CD4-positive, alpha-beta T cell treated with Interferon gamma for 1 hour (primary cell): ENCODE data around the gene ACSS2.
A peak's percentile ranks its signal among the peaks of the same experiment; 100 is the strongest.

Experiments used
- DNase-seq: peaks from one replicate; pipeline ENCODE4 v3.0.0-alpha.2; 2020

The ACSS2 gene

DNA sequence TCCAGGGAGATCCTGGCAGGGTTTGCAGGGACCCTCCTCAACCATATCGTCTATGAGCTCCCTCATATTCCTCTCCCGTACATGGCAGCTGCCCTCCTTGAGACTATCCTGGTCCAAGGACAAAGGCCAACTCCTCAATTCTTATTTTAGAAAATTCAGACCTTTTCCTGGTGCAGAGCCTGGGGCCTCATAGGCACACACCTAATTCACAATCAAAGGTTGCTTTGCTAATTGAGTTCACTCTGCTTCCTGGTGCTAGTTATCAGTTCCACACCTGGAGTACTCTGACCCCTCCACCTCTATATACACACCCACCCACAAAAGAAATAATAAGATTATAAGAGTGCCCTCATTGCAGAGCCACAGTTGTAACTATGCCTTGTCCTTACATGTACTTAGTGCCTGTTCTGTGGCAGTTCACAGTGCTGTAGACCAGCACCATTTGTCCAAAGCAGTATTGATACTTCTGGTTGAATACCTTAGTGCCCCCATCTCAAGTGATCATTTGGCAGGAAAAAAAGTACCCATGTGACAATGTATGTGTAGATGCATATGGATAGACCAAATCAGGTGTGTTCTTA, 40.5 kb downstream of the ACSS2 start:
- DNase-seq: no peak

DNA sequence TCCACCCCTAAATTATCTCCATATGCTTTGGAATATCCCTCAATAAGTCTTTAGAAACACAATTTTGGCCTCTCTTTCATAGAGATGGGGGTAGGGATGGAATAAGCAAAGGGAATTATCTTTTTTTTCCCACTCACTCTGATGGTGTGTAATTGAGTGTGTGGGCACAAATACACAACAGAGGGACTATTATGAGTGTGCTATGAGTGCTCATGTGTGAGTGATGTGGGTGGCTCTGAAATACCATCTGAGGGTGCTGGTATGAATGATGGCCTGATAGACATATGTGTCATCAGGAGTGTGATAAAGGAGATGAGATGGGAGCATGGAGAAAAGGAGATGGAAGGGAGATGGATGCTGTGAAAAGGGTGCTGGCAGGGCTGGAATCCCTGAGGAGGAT, 43.6 kb downstream of the ACSS2 start:
- no peak for DNase-seq

DNA sequence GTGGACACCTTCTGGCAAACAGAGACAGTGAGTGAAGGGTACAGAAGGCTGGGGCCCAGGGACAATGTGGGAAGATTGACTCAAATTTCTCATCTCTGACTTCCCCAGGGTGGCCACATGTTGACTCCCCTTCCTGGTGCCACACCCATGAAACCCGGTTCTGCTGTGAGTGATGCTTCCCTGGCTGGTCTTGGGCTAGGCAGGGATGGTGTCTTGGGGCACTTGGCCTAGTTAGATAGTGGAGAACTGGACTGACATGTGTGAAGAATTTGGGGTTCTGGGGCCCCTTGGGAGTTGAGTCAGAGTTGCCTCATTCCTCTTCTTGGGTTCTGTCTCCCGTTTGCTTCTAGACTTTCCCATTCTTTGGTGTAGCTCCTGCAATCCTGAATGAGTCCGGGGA, 45.0 kb downstream of the ACSS2 start:
- DNase-seq: no peak

DNA sequence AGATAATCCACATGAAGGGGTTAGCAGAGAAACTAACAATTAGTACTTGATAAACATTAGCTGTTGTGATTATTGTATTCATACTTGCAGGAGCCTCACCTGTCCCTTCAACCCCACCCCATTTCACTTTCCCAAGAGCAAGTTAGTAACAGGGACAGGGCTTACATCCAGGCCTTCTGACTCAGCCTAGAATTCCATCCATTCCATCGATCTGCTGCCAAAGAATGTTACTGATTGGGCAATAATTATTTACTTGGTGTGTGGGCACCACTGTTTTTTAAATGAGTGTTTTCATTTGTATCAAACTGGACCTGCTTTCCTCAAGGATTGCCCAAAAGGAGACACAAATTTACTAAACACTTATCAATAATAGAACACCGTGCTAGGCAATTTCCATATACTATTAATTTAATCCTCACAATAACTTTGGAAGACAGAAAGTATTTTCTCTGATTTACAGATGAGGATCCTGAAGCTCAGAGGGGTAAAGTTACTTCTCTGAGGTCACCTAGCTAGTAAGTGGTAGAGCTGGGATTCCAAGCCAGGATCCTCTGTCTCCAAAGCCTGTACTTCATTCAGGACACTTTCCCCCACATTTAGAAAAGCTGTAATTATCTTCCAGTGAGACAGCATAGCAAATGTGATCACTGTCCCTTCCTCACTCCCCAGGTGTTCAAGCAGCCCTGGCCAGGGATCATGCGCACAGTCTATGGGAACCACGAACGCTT, 46.4 kb downstream of the ACSS2 start:
- no peak for DNase-seq

DNA sequence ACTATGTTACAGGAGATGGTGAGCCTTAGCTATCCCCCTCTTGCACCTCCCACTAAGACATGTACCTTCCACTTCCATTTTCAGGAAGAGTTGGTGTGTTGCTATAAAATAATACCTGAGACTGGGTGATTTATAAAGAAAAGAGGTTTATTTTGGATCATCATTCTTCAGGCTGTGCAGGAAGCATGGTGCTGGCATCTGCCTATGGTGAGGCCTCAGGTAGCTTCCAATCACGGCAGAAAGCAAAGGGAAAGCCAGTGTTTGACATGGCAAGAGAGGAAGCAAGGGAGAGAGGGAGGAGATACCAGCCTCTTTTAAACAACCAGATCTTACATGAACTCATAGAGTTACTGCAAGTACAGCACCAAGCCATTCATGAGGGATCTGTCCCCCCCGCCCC, 47.0 kb downstream of the ACSS2 start:
- DNase-seq: no peak

DNA sequence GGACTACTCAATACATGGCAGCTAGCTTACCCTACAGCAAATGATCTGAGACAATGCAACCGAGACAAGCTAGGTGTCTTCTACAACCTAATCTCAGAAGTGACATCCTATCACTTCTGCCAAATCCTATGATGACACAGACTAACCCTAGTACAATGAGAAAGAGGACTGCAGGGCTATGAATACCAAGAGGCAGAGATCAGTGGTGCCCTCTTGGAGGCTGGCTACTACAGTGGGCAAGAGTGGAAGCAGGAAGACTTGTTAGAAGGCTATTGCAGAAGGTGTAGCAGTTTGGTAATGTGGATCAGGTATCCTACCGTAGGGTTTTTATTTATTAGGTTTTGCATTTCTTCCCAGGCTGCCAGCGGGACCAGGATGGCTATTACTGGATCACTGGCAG, 48.9 kb downstream of the ACSS2 start:
- DNase-seq: no peak

DNA sequence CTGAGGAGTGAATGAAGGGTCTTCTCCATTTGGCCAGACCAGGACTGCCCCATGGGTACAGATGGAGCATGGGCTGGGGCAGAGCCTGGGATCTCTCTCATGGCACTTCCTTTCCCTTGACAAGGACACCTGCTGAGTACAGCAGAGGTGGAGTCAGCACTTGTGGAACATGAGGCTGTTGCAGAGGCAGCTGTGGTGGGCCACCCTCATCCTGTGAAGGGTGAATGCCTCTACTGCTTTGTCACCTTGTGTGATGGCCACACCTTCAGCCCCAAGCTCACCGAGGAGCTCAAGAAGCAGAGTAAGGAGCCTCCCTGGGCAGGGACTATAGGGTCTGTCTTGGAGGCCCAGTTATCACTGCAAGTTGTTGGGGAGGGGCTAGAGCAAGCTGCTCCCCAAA, 49.6 kb downstream of the ACSS2 start:
- DNase-seq: no peak

DNA sequence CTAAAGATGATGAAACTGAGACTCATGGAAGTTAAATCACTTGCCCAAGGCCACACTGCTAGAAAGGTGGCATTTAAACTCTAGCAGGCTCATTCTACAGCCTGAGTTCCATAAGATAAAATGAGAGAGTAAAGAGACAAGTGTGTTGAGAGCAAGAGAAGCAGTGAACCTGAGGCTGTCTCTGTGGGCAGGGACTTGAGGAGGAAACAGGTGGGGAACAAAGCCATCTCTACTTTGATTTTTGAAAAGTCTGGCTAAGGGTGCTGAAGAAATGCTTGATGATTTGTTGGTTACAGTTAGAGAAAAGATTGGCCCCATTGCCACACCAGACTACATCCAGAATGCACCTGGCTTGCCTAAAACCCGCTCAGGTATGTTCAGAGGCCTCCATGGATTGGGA, 50.2 kb downstream of the ACSS2 start:
- no peak for DNase-seq

DNA sequence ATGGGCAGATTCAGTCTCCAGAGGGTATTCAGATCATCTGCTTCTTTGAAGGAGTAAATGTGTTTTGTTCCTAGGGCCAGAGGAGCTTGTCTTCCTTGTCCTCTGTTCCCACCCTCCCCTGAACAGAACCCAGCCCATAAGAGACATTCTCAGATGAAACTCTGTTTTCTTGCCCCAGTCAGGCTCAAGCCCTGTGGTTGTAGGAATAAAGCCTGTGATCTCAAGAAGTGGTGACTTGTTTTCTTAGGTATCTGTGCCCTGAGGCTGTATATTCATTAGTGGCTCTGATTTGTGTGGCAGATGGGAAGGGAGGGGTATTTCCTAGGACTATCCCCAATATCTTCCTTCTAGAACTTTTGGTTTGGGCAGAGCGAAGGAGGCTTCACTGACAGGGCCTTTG, 51.3 kb downstream of the ACSS2 start:
- no peak for DNase-seq

DNA sequence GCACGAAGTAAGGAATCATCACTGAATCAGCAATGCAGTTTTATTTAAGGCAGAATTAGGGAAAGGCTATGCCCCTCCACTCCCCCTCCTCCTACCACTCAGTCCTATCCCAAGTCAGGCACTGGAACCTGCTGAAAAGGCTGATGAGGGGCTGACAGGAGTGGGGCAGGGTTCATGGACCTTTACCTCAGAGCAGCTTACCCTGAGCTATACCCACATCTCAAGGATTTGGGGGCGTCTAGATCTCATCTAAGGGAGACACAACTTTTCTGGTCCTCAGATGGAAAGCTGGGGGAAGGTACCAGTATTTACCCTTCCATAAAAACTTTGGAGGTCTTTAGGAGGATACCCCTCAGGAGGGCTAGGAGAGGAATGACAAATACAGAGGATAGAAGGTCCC, 52.0 kb downstream of the ACSS2 start:
- DNase-seq: no peak

DNA sequence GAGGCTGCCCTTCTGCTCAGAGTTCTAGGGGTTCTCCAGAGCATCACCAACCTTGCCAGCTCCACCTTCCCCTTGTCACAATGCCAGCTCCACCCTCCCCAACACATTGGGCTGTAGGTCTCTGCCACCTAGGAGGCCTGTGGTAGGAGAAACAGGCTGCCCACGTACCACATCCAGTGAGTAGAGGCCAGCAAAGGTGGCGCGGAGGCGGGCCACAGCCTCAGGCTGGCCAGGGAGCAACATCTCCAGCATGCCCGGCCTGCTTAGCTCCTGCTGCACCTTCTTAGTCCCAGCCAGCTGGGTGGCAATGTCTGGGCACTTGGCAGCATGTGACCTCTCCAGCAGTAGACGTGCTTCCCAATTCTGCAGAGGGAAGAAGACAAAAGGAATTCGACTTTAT, 55.4 kb downstream of the ACSS2 start:
- no peak for DNase-seq

DNA sequence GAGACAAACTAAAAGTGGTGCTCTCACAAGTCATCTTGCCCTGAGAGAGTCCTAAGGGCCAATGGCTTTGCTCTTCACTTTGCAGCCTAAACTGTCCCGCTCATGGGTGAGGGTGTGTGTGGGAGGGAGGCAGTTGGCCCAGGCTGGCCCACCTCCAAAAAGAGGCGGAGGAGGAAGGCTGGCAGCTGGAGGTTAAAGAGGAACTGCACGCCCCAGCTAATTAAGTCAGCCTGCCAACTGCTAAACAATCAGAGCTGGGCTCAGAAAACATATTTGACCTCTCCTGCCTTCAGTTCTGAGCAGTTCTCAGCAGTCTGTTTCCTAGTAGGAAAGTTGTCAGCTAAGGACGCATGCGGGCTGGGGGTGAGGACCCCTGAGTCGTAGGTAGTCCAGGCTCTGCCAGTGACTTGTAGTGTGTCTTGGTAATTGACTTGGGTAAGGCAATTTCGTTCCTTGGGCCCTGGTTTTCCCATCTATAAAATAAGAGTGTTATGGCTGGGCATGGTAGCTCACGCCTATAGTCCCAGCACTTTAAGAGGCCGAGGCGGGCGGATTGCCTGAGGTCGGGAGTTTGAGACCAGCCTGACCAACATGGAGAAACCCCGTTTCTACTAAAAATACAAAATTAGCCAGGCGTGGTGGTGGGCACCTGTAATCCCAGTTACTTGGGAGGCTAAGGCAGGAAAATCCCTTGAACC, 62.2 kb downstream of the ACSS2 start:
- DNase-seq: peak; percentile 16

DNA sequence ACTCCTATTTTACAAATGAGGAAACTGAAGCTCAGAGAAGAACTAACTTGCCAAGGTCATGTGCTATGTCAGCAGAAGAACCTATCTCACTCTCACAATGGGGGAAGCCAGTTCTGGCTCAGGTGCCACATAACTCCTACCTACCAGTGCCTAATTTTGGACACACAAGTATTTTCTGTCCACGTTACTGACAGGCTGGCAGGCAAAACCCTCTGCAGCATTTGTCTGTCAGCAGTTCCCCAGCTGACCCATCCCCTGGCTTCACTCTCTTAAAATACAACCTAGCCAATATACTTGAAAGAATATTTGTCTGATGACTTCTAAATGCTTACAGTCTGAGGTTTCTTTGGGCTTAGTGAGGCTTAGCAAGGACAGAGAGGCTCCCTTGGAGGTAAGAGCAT, 63.7 kb downstream of the ACSS2 start:
- DNase-seq: no peak

DNA sequence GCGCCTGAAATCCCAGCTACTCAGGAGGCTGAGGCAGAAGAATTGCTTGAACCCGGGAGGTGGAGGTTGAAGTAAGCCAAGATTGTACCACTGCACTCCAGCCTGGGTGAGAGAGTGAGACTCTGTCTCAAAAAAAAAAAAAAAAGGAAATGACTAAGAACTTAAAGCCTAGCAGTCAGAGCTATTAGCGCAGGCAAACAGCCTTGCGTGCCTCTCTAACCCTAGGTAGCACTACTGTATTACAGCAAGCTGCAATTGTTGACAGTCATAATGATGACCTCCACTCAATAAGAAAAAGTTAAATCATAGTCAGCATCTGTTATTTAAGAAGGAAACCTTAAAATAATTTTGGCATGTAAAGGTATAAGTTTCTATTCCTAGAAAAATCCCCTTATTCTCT, 64.8 kb downstream of the ACSS2 start:
- DNase-seq: no peak

DNA sequence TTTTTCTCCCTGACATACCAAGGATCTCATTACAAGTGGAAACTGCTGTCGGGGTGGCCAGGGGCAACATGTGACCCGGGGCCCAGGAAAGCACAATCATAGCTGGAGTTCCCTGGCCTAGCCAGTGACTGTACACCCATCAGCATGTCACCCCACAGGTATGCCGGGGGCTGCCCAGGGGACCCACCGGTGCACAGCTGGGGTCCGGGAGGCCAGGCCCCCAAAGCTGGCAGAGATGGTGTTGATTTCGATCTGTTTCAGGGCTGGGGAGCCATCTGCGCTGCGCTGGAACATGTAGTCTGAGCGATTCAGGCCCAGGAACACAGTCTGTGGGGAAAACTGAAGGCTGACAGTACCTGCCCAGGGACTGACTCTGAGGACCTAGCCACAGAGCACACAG, 65.9 kb downstream of the ACSS2 start:
- DNase-seq: no peak

DNA sequence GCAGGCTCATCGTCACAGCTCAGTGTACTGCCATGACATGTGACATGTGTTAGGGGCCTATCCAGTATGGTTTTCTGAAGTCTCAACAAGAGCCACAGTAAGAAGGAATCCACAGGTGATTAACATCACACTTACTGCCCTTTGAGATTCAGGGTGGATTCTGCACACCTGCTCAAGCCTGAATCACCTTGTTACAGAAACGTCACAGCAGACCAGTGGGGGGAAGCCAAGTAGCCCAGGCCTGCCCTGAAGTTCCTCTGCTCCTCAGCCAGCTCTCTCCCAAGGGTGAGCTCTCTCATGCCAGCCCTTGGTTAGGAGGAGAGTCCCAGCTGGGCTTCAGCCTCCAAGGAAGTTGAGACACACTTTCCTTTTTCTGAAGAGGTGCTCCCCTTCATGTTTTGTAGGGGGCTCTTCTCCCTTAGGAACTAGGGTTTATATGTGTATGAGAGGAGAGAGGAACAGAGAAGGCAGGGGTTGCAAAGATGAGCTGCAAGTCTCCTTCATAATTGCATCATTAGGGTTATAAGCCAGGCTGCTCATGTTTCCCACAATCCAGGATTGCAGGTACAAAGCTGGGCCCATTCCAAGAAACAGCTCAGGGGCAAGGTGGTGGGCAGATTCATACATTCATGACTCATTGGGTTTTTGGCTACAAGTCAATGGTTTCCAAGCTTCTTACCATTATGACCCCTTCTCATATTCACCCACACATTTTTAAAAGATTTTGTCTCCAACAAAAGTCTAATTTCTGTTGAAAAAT, 67.6 kb downstream of the ACSS2 start:
- DNase-seq: no peak

DNA sequence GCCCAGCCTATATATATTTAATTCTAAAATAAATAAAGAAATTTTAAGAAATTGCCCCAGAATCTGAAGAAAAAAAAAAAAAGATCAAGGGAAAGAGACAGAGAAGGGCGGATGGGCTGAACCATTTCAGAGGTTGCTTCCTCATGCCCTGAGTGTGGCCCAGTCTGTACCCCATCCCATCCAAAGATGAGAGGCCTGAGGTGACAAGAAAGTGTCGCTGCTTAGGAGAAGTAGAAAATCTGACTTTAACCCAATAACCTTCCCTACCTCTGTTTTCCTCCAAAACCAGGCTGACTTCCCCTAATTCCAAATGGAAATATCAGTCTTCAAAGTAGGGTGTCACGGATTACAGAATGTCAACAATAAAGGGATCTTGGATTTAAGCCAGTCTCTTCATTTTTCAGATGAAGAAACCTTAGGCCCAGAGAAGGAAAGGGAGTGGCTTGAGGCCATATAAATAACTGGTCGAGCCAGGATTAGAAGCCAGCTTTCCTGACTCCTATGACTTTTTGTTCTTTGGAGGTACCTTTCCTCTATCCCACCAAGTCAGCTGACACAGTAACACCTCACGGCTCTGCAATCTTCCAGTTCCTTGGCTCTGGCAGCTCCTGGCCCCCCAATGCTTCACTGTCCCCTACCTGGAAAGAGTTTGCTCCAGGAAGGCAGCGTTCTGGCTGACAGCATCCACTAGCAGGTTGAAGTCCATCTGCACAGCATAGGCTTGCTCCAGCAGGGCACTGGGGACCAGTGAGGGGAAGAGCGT, 69.1 kb downstream of the ACSS2 start:
- DNase-seq: no peak

DNA sequence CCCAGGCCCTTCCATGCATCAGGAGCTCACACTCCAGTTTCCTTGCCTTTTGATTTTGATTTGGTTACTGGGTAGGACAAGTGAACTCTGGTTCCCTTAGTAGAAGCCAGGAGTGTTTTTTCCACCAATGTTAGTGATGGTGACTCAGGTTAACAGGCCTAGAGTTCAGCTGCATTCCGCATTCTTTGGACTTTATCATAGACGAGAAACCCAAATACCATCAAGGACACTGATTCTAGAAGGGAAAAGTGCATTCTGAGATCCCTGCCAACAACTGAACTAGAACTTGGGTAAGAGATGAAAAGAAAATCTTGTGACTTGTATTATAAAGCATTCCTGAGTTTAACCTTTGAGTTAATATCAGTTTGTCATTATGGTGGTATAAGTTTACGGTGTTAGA, 70.2 kb downstream of the ACSS2 start:
- no peak for DNase-seq

DNA sequence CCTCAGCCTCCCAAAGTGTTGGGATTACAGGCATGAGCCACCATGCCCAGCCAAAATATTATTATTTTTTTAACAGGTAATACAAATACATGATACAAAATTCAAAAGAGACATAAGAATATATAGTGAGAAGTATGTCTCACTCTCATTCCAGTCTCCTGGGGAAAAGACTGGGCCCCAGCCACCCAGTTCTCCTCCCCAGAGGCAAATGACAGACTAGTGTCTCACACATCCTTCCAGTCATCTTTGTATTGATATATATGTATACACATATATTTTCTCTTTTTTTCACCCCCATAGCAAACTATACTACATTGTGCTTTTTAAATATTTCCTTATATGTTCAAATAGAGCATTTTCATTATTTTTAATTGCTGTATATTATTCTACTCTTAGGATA, 70.9 kb downstream of the ACSS2 start:
- DNase-seq: no peak

DNA sequence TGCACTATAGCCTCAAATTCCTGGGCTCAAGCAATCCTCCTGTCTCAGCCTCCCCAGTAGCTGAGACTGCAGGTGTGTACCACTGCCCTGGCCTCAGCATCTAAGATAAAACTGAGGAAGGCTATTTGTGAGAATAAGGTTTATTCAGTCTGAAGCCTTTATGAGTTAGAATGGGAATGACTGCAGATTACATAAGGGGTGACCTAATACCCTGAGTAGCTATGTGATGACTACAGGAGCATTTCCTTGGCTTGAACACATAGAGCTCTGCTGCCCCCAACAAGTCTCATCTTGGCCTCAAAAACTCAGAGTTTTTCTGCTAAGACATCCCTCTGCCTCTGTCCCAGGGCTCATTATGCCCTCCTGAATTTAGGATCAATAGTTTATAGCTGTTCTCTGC, 71.6 kb downstream of the ACSS2 start:
- DNase-seq: no peak

DNA sequence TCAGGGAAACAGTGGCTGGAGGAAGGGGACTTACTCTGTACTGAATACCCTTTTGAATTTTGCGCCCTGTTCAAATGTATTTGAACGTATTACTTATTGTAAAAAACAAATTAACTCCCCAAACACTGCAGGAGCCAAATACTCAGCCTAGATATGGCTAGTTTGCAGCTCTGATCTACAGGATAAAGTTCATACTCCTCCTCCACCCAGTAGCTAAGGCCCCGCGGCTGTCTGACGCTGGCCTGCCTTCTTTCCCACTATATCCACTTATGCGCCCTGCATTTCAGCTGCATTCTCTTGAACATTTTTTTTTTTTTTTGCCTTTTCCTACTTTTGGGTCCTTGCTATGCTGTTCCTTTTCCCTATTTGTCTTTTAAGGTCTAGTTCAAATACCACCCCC, 72.7 kb downstream of the ACSS2 start:
- DNase-seq: no peak

DNA sequence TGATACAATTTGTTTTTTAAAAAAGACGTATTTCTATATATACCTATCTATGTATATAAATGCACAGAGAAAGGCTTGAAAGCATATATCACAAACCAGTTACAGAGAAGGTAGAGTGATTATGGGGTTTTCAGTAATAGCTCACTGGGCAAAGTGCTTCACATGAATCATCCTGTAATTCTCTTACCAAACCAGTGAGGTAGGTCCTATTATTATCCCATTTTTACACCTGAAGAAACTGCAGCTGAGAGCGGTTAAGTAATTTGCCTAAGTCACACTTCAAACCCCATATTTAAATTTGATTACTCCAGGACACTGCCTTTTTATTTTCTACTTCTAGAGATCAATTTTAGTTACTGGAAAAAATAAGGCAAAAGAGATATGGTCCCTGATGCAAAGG, 74.8 kb downstream of the ACSS2 start:
- DNase-seq: no peak

DNA sequence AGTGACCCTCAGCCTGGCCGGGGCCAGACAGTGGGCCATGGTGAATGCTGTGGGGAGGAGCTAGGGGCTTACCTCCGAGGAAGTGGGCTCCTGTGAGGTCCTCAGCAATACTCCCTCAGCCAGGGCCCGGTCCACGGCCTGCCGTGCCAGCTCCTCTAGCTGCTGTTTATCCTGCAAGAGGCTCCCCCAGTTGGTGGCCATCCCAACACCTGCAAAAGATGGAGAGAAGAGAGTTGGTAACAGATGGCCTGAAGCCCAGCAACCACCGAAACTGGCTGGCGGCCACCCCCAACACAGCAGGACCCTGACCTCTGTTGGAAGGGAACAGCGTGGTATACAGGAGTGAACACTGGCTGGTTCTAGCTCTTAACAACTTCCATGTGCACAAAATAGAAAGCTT, 75.2 kb downstream of the ACSS2 start:
- no peak for DNase-seq
